GM19035 (cell line): Measurements from ENCODE around the gene DGKB.
"Not testable (repeated sequence)": the region's sequence is repeated elsewhere in the genome, so short reads cannot be mapped to it uniquely, and the experiment has no call there.

Experiments used
- ATAC-seq: cut with Tn5 transposase; IDR thresholded peaks from one replicate; pipeline ENCODE4 v1.9.1; 2021; ENCODE audit not compliant: unreplicated experiment

Gene DGKB

GRCh38 chr7:14332155-14332554 is 570.4 kb downstream of the DGKB start:
- ATAC-seq: no peak

- ATAC-seq: no peak
Observed at GRCh38 chr7:14324767-14325166, 577.8 kb downstream of the DGKB start.

- no peak for ATAC-seq
Observed at GRCh38 chr7:14322724-14323123, 579.8 kb downstream of the DGKB start.

- ATAC-seq: no peak
Observed at GRCh38 chr7:14321947-14322346, 580.6 kb downstream of the DGKB start.

- ATAC-seq: no peak
Observed at GRCh38 chr7:14309432-14309831, 593.1 kb downstream of the DGKB start.

- ATAC-seq: no peak
Observed at GRCh38 chr7:14305233-14305866, 597.2 kb downstream of the DGKB start.

GRCh38 chr7:14303536-14303935 is 599.0 kb downstream of the DGKB start:
- ATAC-seq: no peak

GRCh38 chr7:14294637-14295036 is 607.9 kb downstream of the DGKB start:
- ATAC-seq: no peak

- no peak for ATAC-seq
Observed at GRCh38 chr7:14293434-14293833, 609.1 kb downstream of the DGKB start.

GRCh38 chr7:14292737-14293136 is 609.8 kb downstream of the DGKB start:
- no peak for ATAC-seq

- no peak for ATAC-seq
Observed at GRCh38 chr7:14289957-14290356, 612.6 kb downstream of the DGKB start.

GRCh38 chr7:14288701-14289100 is 613.9 kb downstream of the DGKB start:
- no peak for ATAC-seq

- ATAC-seq: no peak
Observed at GRCh38 chr7:14287398-14287797, 615.2 kb downstream of the DGKB start.

- no peak for ATAC-seq
Observed at GRCh38 chr7:14286036-14286435, 616.5 kb downstream of the DGKB start.

- ATAC-seq: not testable (repeated sequence)
Observed at GRCh38 chr7:14279065-14279871, 623.3 kb downstream of the DGKB start.

- no peak for ATAC-seq
Observed at GRCh38 chr7:14275356-14275755, 627.2 kb downstream of the DGKB start.

GRCh38 chr7:14271441-14271840 is 631.1 kb downstream of the DGKB start:
- ATAC-seq: no peak

GRCh38 chr7:14270099-14270498 is 632.5 kb downstream of the DGKB start:
- no peak for ATAC-seq

- no peak for ATAC-seq
Observed at GRCh38 chr7:14260011-14260410, 642.5 kb downstream of the DGKB start.

- no peak for ATAC-seq
Observed at GRCh38 chr7:14258861-14259260, 643.7 kb downstream of the DGKB start.

GRCh38 chr7:14258441-14258840 is 644.1 kb downstream of the DGKB start:
- ATAC-seq: no peak

GRCh38 chr7:14252458-14252857 is 650.1 kb downstream of the DGKB start:
- no peak for ATAC-seq

GRCh38 chr7:14242175-14242574 is 660.4 kb downstream of the DGKB start:
- no peak for ATAC-seq
